Measurements from ENCODE around the gene CSK.

DNA sequence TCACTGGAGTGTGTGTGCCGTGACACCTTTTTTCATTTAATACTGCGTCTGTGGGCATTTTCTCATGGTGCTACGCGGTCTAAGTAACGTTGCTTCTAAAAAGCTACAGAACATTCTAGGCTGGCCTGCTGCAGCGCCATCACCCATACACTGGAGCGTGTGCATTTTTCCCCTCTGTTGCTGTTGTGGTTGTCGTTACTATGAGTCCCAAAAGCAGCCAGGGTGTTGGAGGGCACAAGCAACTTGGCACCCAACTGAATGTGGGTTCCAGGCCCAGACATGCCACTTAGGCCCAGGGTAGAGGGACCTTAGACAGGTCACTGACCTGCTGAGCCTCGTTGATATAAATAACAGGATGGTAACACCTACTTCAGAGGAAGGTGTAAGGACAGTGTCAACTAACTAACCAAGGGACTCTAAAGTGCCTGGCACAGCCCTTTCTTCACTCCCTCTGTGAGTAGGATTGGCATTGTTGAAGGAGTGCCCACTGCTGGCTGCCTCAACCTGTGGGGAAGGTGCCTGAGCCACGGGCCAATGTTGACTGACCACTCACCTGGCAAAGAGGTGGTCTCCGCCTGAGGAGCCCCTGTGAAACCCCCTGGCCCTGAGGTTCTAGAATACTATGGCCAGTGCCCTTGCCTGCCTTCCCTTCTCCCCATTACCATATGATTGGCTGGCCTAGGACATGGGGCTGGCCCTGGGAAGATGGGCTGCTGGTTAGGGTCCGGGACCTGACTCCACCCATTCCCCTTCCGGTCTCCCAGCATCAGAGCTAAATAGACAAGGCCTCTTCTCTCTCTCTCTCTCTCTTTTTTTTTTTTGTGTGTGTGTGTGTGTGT is 3.5 kb downstream of the CSK start:
- TF ChIP-seq CTCF (conservative IDR thresholded peaks at IDR 0.05; ENCODE audit: low read depth, low read length) (no peak), EZH2 (IDR thresholded peaks at IDR 0.05; ENCODE audit: borderline replicate concordance, low read depth, low read length, poor library complexity, severe bottlenecking) (no peak)
